Stimulated activated CD8-positive, alpha-beta memory T cell treated with anti-CD3 and anti-CD28 coated beads, Interleukin-15, amount 100 ng/mL, for 4 hours (primary cell): Measurements from ENCODE around the gene TBCD.

Experiments
- DNase-seq, 2 donors: peaks; one replicate each; pipeline ENCODE4 v3.0.0-alpha.2; 2020; ENCODE audit warnings: low read depth in 2 of 2

Gene TBCD

DNA sequence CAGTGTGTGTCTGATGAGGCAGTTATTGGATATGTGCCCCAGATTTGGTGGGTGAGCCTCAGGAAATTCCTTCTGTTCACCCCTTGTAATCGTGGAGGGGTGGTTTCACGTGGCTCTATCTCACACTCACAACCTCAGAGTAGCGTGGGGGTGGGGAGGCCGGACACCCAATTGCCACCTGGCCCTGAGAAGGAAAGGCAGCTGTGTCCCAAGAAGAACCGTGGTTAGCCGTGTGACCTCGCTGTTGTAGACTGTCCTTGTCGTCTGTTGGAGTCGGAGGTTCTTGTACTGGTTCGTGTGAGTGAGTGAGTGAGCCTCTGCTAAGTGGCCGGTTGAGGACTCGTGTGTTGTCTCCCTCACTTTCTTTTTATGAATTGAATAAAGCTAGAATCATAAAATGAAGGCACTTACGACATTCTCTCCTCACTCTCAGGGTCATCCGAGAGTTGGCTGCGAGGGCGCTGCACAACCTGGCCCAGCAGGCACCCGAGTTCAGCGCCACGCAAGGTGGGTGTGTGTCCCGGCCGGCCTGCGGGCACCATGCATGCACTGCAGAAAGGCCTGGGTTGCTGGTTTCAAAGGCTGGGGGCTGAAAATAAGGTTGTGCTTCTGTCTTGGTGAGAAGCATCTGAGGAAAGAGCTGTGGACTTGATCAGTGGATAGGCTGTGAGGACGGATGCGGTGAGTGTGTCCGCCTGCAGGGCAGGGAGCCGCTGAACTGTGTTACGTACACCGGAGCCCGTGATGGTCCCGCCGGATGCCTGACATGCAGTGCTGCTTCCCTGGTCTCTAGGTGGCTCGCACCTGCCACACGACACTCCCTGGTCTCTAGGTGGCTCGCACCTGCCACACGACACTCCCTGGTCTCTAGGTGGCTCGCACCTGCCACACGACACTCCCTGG lies 151.4 kb downstream of the TBCD start:
- no peak for DNase-seq

DNA sequence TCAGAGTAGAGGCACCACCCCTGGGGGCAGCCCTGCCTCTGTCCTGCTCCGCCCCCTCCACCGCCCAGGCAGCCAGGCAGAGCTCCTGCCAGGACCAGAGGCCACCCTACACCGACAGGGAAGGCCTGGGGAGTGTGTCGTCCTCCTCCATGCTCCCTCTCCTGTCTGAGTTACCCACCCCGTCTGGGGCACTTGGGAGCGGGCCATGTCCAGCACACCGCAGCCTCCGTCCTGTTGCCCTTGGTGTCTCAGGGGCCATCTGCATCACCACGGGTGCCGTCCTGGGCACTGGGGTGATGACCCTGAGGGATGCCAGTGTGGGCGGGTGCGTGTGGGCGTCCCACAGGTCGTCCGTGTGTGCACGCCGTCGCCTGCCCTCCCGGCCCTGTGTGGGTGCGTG lies 153.3 kb downstream of the TBCD start:
- DNase-seq = no peak

DNA sequence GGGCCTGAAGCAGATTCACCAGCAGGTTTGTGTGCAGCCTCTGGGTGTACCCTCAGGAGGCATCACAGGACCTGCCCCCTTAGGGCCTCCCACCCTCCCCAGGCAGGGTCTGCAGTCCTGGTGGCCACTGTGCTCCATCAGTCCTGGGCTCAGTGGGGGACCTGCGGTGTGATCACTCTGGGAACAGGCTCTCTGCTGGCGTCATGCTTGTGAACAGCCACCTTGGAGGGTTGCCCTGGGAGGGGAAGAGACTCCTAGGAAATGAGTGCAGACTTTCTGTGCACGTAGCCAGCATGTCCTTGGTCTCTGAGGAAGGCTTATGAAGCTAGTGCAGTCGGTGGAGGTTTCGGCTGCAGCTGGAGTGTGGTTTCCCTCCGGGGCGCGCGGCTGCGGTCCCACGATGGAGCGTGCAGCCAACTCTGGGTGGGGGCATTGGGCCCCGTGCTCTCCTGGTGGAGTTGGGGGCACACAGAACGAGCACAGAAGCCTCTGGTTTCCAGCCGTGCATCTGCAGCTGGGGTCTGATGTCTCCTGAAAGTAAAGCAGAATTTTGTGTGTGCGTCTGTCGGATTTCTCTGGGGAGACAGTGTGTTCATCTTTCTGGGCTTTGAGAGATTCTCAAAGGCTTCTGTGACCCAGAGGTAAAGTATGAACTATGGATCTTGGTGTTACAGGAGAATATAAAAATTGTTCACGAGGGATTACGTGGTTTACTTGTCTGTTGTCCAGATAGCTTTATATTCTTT lies 156.1 kb downstream of the TBCD start:
- DNase-seq = no peak

DNA sequence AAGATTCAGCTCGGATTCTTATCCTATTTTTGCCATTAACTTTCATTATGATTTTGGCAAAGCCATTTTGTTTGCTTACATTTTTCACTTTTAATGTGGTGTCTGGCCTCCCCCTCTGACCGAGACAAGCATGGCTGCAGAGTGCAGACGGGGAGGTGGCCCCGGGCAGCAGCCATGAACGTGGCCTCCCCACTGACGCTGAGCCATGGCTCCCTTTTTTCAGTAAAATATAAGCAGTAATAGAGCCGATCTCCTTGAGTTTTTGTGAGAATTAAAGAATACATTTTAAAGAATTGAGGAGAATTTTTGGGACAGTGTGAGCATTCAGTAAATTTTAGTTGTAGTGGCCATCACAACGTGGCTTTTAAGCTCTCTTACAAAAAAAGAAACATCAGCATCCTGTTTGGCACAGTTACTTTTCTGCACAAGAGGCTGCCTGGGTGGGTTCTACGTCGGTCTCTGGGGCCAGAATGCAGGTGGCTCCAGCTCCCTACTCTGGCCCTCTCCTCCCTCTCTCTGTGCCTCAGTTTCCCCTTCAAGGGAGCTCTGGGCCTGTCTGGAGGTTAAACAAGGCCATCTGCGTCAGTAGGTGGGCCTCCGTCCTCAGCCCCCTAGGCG lies 156.8 kb downstream of the TBCD start:
- no peak for DNase-seq

DNA sequence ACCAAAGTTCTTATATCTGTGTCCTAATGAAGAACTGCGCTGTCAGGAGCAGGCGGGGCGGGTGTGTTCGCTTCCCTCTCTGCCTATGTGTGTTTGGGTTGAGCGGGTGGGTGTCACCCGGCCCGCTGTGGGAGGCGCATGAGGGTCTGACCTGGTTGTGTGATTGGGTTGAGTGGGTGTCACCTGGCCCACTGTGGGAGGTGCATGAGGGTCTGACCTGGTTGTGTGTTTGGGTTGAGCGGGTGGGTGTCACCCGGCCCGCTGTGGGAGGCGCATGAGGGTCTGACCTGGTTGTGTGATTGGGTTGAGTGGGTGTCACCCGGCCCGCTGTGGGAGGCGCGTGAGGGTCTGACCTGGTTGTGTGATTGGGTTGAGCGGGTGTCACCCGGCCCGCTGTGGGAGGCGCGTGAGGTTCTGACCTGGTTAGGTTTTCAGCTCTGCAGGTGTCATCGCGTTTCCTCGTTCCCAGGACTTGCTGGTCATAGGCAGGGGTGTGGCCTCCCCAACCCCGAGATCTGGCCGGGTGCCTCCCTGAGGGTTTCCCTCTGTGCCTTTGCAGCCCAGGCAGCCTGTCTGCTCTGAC lies 157.5 kb downstream of the TBCD start:
- DNase-seq = peak; percentile 26 to 27

DNA sequence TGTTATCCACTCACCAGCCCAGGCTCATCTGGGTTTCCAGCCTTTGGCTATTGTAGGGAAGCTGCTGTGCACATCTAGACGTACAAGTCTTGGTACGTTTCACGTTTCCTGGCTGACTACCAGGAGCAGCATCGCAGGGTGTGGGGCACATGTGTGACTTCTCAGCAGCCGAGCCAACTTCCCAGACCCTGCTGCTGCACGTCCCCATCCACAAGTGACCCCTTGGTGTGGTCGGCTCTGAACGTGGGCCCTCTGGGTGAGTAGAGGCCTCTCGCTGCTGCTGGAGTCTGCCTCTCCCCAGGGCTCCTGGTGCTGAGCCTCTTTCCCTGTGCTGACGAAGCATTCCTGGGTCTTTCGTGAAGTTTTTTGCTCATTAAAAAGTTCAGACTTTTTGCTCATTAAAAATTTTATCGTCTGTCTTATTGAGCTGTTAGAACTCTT lies 158.2 kb downstream of the TBCD start:
- DNase-seq = no peak

DNA sequence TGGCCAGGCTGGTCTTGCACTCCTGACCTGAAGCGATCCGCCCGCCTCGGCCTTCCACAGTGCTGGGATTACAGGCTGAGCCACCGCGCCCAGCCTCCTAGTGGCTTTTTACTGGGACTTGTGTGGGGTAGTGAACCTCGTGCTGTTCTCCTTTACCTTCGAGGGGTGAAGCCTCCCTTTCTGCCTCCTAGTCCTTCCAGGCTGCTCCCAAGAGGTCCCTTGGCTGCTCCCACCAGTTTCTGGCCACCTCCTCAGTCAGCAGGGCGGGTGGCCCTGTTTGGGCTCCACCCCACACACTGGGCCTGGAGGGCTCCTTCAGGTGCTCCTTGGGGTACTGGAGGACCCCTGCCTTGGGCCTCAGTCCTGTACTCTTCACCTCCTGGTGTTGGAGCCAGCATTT lies 158.9 kb downstream of the TBCD start:
- DNase-seq = no peak

DNA sequence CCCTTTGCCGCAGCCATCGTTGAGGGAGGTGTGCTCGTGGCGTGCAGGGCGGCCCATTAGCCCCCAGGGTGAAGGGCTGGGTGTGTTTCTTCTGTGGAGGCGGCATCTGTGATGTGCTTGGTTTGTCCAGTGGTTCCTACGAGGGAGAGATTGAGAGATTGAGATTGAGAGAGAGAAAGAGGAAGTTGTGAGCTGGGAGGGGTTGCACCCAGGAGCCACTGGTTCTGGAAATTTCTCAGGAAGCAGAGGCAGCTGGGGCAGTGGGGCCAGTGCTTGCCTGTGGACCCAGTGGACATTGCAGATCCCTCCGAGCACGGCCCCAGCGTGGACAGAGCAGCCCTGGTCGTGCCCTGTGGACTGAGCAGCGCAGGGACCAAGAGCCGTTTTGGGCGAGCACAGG lies 160.0 kb downstream of the TBCD start:
- DNase-seq = no peak

DNA sequence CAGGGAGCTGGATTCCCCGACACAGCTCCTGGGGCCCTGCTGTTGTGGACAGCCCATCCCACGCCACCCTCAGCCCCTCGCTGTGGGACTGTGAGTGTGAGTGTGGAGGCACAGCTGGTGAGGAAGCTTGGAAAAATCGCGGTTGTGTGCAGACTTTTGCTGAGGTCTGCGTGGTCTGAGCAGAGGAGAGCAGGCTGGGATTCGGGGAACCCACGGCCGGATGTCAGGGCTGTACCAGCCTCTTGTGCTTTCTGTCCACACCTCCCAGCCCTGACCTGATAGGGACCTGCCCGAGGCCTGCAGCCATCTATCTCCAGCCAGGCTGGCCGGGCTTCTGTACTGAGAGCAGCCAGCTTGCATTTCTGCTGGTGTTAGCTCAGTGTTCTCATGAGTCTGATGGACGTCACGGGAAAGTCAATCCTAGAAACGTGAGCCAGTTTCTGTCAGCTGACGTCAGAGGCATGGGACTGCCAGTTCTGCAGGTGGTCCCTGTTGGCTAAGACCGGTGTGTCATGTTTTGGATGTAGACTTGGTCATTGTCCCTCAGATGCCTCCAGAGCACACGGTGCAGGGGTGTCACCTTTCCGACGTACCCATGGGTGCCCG lies 160.7 kb downstream of the TBCD start:
- no peak for DNase-seq

DNA sequence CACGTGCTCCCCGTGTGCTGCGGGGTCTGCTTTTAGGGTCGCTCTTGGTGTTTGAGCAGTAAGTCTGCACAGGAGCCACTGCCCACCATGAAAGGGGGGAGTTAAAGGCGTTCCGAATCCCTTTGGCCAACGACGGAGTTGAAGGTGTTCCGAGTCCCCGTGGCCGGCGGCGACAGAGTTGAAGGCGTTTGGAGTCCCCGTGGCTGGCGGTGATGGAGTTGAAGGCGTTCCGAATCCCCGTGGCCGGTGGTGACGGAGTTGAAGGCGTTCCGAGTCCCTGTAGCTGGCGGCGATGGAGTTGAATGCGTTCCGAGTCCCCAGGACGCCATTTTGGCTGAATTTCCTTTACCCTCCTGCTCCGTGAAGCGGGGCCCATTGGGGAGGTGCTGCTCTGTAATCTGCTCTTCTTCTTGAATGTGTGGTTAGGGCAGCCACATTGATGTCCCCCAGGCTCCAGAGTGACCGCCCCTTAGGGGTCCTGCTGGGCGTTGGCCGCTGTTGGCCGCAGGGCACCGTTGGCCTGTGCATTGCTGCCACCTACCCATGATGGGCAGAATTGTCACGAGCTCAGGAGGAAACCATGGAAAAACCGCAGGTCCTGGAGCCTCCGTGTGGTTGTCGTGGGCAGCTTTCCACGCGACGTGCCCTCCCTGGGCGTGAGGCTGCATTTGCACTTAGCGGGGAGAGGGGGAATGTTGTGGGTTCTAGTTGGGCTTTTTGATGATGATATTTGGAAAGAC lies 161.6 kb downstream of the TBCD start:
- DNase-seq = no peak

DNA sequence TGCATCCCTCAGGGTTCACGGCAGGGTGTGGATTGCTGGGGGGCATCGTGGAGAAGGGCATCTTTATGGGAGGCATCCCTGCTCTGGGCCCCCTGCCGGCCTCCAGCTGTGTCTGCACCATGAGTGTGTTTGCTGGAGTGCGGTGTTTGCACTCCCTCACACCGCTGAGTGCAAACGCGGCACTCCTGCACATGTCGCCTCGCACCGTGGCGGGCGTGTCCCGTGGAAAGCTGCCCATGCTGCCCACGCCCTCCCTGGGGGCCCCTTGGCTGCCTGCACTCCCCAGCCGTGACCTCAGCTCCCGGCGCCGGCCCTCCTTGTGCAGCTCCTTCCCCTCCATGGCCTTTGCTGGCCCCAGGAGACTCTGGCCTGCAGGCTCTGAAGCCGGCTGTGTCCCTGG lies 162.5 kb downstream of the TBCD start:
- no peak for DNase-seq

DNA sequence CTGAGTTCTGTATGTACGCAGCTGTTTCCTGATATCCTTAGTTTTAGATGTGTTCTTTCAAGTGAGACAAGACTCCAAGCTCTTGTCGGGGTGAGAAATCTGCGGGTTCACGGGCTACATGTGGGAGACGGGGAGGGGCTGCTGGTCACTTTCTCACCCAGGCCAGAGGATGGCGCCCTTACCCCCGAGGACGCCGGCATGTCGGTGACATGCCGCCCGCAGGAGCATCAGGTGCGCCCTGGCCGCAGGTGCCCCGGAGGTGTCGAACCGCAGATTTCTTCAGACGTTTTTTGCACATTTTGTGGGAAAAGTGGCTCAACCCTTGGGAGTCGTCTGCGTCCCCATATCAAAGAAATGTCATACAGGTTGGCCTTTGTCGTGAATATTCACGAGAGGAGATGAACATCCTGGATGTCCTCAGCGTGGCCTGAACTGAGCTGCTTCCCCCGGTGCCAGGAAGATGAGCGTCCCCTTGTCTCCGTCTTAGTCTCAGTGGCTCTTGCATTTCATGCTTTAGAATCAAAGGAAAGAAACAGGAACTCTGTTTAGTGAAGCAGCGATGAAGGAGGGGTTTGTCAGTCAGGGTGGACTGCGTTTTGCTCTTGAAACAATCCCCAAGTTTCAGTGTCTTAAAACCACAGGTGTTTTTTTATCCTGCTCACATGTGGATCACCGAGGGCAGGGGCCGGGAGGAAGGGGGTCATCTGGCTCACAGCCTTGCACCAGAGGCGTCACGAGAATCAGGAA lies 163.3 kb downstream of the TBCD start:
- no peak for DNase-seq

DNA sequence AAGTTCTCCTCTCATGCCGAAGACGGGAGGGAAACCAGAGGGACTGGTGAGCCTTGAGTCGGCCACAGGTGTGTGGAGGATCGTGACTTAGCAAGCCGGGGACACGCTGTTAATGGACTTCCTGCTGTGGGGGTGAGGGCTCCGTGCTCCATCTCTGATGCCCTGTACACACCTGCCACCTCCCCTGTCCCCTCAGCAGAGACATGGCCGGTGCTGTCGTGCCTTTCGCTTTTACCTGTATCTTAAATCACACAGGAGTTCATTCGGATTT lies 163.8 kb downstream of the TBCD start:
- no peak for DNase-seq

DNA sequence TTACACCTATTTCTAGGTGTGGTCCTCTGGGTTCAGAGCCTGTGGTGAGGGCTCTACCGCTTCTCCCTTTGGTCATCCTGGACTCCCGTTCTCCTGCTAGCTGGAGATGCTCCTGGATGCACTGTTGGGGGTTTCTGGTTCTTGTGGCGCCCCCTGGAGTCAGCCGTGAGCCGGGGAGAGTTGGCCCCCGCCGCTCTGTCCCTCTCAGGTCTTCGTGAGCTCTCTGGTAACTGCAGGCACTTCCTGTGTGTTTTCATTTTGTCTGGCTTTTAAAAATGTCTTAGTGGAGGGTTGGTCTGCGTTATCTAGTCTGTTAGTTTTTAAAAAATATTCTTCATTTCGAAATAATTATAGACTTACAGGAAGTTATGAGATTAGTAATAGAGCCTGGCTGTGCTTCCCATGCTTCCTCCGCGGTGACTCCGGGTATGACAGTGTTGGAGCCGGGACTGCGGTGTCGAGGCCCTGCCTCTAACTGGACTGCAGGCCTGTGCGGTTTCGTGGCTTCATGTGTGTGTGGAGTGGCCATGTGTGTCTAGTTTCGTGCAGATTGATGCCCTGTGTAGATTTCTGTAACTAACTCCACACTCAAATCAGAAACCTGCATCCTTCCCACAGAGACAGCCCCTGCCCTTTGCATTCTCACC lies 166.0 kb downstream of the TBCD start:
- DNase-seq = no peak

DNA sequence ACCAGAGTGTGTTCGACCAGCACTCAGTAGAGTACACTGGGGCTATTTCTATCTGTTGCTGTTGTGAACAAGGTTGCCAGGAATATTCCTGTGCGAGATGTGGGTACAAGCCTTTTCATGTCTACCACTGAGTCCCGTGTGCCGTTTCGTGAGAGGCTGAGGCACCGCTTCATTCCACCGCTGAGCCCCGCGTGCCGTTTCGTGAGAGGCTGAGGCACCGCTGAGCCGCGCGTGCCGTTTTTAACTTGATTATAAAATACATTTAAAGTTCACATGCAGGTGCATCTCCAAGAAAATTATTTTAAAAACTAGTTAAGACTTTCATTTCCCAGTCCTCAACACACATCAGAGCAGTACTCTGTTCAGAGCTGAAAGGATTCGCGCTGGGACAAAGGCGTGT lies 166.6 kb downstream of the TBCD start:
- DNase-seq = no peak

DNA sequence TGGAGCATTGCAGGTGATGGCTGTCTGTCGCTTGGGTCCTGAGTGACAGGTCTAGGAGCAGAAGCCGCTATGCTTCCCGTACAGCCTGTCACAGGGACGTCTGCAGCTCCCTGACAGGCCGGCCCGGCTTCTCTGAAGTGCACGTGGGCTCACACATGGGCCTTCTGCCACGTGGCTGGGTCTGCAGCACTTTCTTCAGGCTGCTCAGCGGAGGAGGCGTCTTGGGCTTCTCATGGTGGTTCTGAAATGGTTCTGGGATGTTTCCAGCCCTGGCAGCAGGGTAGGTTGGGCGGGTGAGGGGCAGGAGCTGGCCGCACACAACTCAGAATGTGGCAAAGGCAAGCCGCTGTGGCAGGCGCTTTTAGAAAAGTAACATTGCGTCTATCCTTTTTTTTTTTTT lies 168.3 kb downstream of the TBCD start:
- no peak for DNase-seq

DNA sequence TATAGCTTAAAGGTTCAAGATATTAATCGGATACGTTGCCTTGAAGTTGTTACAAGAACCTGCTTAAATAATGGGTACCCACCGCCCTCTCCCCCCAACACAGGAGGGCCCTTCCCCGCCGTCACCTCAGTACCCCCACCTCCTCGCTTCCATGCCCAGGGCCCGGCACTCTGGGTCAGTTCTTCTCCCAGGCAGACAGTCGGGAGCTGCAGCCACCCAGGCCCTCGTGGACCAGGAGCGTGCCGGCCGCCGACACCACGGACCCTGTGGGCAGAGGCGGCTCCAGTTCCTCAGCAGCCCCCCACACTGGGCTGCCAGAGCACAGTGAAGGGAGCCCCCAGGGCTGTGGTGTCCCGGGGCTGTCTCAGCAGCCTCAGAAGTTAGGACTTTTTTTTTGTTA lies 168.8 kb downstream of the TBCD start:
- DNase-seq = no peak

DNA sequence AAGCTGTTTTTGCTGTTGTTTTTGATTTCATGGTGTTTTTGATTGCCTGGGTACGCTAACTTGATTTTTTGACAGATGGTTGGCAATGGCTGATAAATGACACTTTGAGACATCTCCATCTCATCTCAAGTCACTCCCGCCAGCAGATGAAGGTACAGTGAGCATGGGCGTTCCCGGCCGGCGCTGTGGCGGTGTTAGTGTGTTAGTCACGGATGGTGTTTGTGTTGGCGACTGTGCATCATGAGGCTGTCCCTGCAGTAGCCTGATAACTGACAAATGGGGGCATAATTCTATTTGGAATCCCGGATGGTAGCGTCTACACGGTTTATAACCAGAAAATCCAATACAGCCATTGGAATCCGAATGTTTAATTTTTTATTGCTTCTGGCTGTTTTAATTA lies 169.6 kb downstream of the TBCD start:
- DNase-seq = no peak

DNA sequence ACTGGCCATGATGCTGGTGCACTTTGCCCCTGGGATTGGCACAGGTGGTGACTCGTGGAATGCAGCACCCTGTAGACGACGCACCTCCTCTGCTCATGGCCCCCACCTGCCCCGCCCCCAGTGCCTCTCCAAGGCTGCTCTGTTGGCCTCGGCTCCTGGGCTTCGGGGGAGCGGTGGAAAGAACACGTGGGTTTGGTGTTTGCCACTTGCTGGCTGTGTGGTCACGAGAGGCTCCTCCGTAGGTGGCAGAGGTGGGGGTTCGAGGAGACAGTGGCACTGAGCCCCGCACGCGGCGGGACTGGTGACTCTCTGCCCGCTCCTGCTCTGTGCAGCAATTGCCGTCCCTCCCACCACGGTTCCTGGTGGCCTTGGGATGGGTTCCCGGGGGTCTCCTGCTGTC lies 170.8 kb downstream of the TBCD start:
- no peak for DNase-seq
